Endometrial microvascular endothelial cells (primary cell): ENCODE measurements around the gene OR51G2. TPM values are rescaled to one million over a fixed set of nuclear protein-coding genes. Genes with fewer than 3 reads are reported as not detected.

ENCODE experiments used
- in situ Hi-C: cut with HindIII; loops from 2 replicates; pipeline ENCODE4 v1.10.0; 2017; ENCODE audit warnings: low sequenced_read_pairs, low pct_unique_long_range_greater_than_20kb; ENCODE audit errors: inconsistent ontology term
- total RNA-seq: library from RNA; depleted of rRNA; stranded (reverse); fragments of >200 nt; gene quantifications from one replicate; pipeline ENCODE4 v1.2.3, GENCODE V29; 2015; ENCODE audit errors: inconsistent ontology term

Gene OR51G2
- total RNA-seq, 1 donor from 2014 or later: not detected

- in situ Hi-C loops: no loop called here
Observed at GRCh38 chr11:4881860-4882500, 37.2 kb downstream of the OR51G2 start, which contains the start of gene OR51T1. TSS of gene OR51T1 (plus strand) at chr11:4881900. CDS start at chr11:4881900, 0 bp downstream.

GRCh38 chr11:4881188-4881587, 38.0 kb downstream of the OR51G2 start:
- in situ Hi-C loops: no loop called here

DNA sequence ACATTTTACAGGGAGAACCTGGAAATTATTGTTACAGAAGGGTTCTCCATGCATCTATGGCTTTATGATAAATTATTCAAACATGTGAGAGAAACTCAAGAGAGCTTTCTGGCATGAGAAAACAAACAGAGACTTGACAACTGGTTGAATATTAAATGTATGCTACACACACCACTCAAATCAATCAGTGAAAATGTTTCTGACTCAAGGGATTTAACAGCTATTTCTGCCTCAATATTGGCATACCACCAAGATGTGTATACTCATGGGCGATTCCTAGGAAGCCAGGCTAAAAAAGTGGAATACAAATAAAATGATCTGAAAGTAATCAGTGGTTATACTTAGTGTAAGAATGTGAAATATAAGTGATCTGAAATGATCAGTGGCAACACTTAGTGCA, 53.3 kb downstream of the OR51G2 start:
- in situ Hi-C loops: no loop called here

GRCh38 chr11:4863876-4864275, 55.3 kb downstream of the OR51G2 start:
- in situ Hi-C loops: no loop called here

Other genes with a start within 250 kb of the OR51G2 start
- not detected for gene OR51E2, start 221.5 kb downstream of the OR51G2 start, total RNA-seq
- not detected for gene MMP26, start 214.6 kb downstream of the OR51G2 start, total RNA-seq
- gene OR51F1, start 149.4 kb downstream of the OR51G2 start, total RNA-seq: not detected
- gene OR52R1, start 115.0 kb downstream of the OR51G2 start, total RNA-seq: not detected
- gene OR51F2, start 98.0 kb downstream of the OR51G2 start, total RNA-seq: not detected
- gene OR51S1, start 70.1 kb downstream of the OR51G2 start, total RNA-seq: not detected
- not detected for gene OR51T1, start 37.5 kb downstream of the OR51G2 start, total RNA-seq
- gene OR51A7, start 15.6 kb downstream of the OR51G2 start, total RNA-seq: not detected
- gene OR51G1, start 5.0 kb upstream of the OR51G2 start, total RNA-seq: not detected
- not detected for gene OR51A4, start 28.3 kb upstream of the OR51G2 start, total RNA-seq
- not detected for gene OR51A2, start 36.4 kb upstream of the OR51G2 start, total RNA-seq
- not detected for gene OR51L1, start 75.5 kb upstream of the OR51G2 start, total RNA-seq
- gene OR52J3, start 127.2 kb upstream of the OR51G2 start, total RNA-seq: not detected
- not detected for gene OR52E2, start 140.3 kb upstream of the OR51G2 start, total RNA-seq
- gene OR52E1, start 150.2 kb upstream of the OR51G2 start, total RNA-seq: not detected
- gene OR52A5, start 219.0 kb upstream of the OR51G2 start, total RNA-seq: not detected
- not detected for gene OR52A1, start 235.4 kb upstream of the OR51G2 start, total RNA-seq